Measurements from ENCODE around the gene SSRP1.

- TF ChIP-seq, protein P1, sequence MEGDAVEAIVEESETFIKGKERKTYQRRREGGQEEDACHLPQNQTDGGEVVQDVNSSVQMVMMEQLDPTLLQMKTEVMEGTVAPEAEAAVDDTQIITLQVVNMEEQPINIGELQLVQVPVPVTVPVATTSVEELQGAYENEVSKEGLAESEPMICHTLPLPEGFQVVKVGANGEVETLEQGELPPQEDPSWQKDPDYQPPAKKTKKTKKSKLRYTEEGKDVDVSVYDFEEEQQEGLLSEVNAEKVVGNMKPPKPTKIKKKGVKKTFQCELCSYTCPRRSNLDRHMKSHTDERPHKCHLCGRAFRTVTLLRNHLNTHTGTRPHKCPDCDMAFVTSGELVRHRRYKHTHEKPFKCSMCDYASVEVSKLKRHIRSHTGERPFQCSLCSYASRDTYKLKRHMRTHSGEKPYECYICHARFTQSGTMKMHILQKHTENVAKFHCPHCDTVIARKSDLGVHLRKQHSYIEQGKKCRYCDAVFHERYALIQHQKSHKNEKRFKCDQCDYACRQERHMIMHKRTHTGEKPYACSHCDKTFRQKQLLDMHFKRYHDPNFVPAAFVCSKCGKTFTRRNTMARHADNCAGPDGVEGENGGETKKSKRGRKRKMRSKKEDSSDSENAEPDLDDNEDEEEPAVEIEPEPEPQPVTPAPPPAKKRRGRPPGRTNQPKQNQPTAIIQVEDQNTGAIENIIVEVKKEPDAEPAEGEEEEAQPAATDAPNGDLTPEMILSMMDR (IDR thresholded peaks at IDR 0.05; ENCODE audit: low read depth, low read length, poor library complexity, severe bottlenecking) = no peak
- no peak for TF ChIP-seq EZH2phosphoT487 (IDR thresholded peaks at IDR 0.05; ENCODE audit: borderline replicate concordance, low read length)
Observed at GRCh38 chr11:57335343-57336110, at the start of gene SSRP1.

Measured in DOHH2 (cell line).